GM19351 (cell line): ENCODE data around the gene MRTFA.

Source experiments
- ATAC-seq: cut with Tn5 transposase; IDR thresholded peaks from one replicate; pipeline ENCODE4 v1.9.1; 2021; ENCODE audit warnings: mild to moderate bottlenecking, moderate library complexity; ENCODE audit not compliant: unreplicated experiment

Gene MRTFA

GRCh38 chr22:40367342-40367741, 269.2 kb downstream of the MRTFA start:
- no peak for ATAC-seq

GRCh38 chr22:40366068-40366467, 270.5 kb downstream of the MRTFA start:
- ATAC-seq: no peak

GRCh38 chr22:40364431-40364830, 272.1 kb downstream of the MRTFA start:
- no peak for ATAC-seq

GRCh38 chr22:40363059-40363458, 273.5 kb downstream of the MRTFA start:
- no peak for ATAC-seq

DNA sequence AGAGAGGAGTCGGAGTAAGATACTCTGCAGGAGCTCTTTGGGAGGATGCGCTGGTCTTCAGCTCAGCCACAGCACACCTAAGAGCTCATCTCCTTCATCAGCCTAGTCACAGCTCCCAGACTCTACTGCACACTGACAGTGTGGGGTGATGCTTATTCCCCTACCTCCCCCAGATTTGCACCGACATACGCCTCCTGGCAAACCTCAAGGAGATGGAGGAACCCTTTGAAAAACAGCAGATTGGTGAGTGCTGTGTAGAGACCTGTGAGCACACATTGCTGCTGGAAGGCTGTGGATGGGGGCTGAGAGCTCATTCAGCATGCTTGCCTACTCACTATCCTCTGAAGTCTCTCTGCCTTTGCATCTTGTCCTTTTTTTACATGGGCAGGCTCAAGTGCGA, 275.4 kb downstream of the MRTFA start:
- ATAC-seq: no peak
